ENCODE data around the gene STK16.

The STK16 gene

GRCh38 chr2:219261024-219261855, 16.0 kb downstream of the STK16 start:
- H3K4me3 ChIP-seq (ENCODE audit: low read depth, low read length) = no peak overlapping the region
- DNase-seq (ENCODE audit: low read depth, low spot score) = no peak
- TF ChIP-seq CTCF (IDR thresholded peaks at IDR 0.05; ENCODE audit: low read depth, low read length) = no peak
- in situ Hi-C loops (cut with HindIII; ENCODE audit: low sequenced_read_pairs) = no loop called here

GRCh38 chr2:219266232-219266631, 21.0 kb downstream of the STK16 start:
- no peak for TF ChIP-seq CTCF (IDR thresholded peaks at IDR 0.05; ENCODE audit: low read depth, low read length)
- H3K4me3 ChIP-seq (ENCODE audit: low read depth, low read length) = no peak overlapping the region
- in situ Hi-C loops (cut with HindIII; ENCODE audit: low sequenced_read_pairs) = no loop called here
- no peak for DNase-seq (ENCODE audit: low read depth, low spot score)

GRCh38 chr2:219266886-219267285, 21.6 kb downstream of the STK16 start:
- in situ Hi-C loops (cut with HindIII; ENCODE audit: low sequenced_read_pairs) = no loop called here
- H3K4me3 ChIP-seq (ENCODE audit: low read depth, low read length) = no peak overlapping the region
- no peak for DNase-seq (ENCODE audit: low read depth, low spot score)
- no peak for TF ChIP-seq CTCF (IDR thresholded peaks at IDR 0.05; ENCODE audit: low read depth, low read length)

GRCh38 chr2:219268294-219268693, 23.0 kb downstream of the STK16 start:
- TF ChIP-seq CTCF (IDR thresholded peaks at IDR 0.05; ENCODE audit: low read depth, low read length) = no peak
- no peak for DNase-seq (ENCODE audit: low read depth, low spot score)
- in situ Hi-C loops (cut with HindIII; ENCODE audit: low sequenced_read_pairs) = no loop called here

GRCh38 chr2:219269362-219270054, 24.2 kb downstream of the STK16 start:
- no peak for DNase-seq (ENCODE audit: low read depth, low spot score)
- H3K4me3 ChIP-seq (ENCODE audit: low read depth, low read length) = no peak overlapping the region

More at GRCh38 chr2:219268294-219268693, 23.0 kb downstream of the STK16 start:
- no peak overlapping the region for H3K4me3 ChIP-seq (ENCODE audit: low read depth, low read length)

GRCh38 chr2:219270055-219270372, 24.7 kb downstream of the STK16 start:
- no peak for DNase-seq (ENCODE audit: low read depth, low spot score)
- H3K4me3 ChIP-seq (ENCODE audit: low read depth, low read length) = no peak overlapping the region
- TF ChIP-seq CTCF (IDR thresholded peaks at IDR 0.05; ENCODE audit: low read depth, low read length) = no peak
- in situ Hi-C loops (cut with HindIII; ENCODE audit: low sequenced_read_pairs) = no loop called here

More at GRCh38 chr2:219269362-219270054, 24.2 kb downstream of the STK16 start:
- TF ChIP-seq CTCF (IDR thresholded peaks at IDR 0.05; ENCODE audit: low read depth, low read length) = no peak
- in situ Hi-C loops (cut with HindIII; ENCODE audit: low sequenced_read_pairs) = no loop called here

Measured in astrocyte of the spinal cord (primary cell).